Trophoblast cell (in vitro differentiated cells and primary cell): ENCODE data around the gene P2RX6.

Source experiments
- DNase-seq, 2 donors: peaks; one replicate each; pipeline ENCODE4 v3.0.0-alpha.2; 2016
- H2AFZ ChIP-seq: 2 replicates; pipeline ENCODE4 v1.6.1; 2013; ENCODE audit warnings: low read length, moderate library complexity, mild to moderate bottlenecking; ENCODE audit not compliant: insufficient read depth, poor library complexity
- H2AK5ac ChIP-seq: 2 replicates; pipeline ENCODE4 v1.6.1; 2013; ENCODE audit warnings: mild to moderate bottlenecking, low read length
- H2BK120ac ChIP-seq: 2 replicates; pipeline ENCODE4 v1.6.1; 2013; ENCODE audit warnings: low read length, mild to moderate bottlenecking, moderate library complexity; ENCODE audit not compliant: insufficient read depth, poor library complexity
- H2BK12ac ChIP-seq: 2 replicates; pipeline ENCODE4 v1.6.1; 2013; ENCODE audit warnings: mild to moderate bottlenecking, low read length, moderate library complexity
- H2BK5ac ChIP-seq: 2 replicates; pipeline ENCODE4 v1.6.1; 2013; ENCODE audit warnings: low read length, low read depth, moderate library complexity, mild to moderate bottlenecking; ENCODE audit not compliant: poor library complexity
- H3K14ac ChIP-seq: 2 replicates; pipeline ENCODE4 v1.6.1; 2013; ENCODE audit warnings: mild to moderate bottlenecking, low read length
- H3K18ac ChIP-seq: 2 replicates; pipeline ENCODE4 v1.6.1; 2013; ENCODE audit warnings: mild to moderate bottlenecking, low read length
- H3K23ac ChIP-seq: 2 replicates; pipeline ENCODE4 v1.6.1; 2013; ENCODE audit warnings: low read length
- H3K27ac ChIP-seq: 2 replicates; pipeline ENCODE4 v1.5.1; 2013; ENCODE audit warnings: low read depth, mild to moderate bottlenecking, inconsistent platforms, low read length, moderate library complexity
- H3K27me3 ChIP-seq: 2 replicates; pipeline ENCODE4 v1.6.1; 2013; ENCODE audit warnings: inconsistent platforms, mild to moderate bottlenecking, low read length, moderate library complexity; ENCODE audit not compliant: insufficient read depth
- H3K36me3 ChIP-seq, 2 experiments: 1 replicate in 1 of 2; 2 replicates in 1 of 2; pipeline ENCODE4 v1.6.1; 2013; ENCODE audit warnings: low read length in 2 of 2, mild to moderate bottlenecking in 2 of 2, moderate library complexity in 1 of 2; ENCODE audit not compliant: insufficient read depth in 2 of 2, control insufficient read depth in 1 of 2
- H3K4ac ChIP-seq: 2 replicates; pipeline ENCODE4 v1.6.1; 2013; ENCODE audit warnings: low read depth, mild to moderate bottlenecking, low read length, moderate library complexity
- H3K4me1 ChIP-seq, 2 experiments: 1 replicate in 1 of 2; 2 replicates in 1 of 2; pipeline ENCODE4 v1.6.1; 2013; ENCODE audit warnings: low read length in 2 of 2, mild to moderate bottlenecking in 2 of 2, moderate library complexity in 1 of 2; ENCODE audit not compliant: insufficient read depth in 2 of 2, control insufficient read depth in 1 of 2
- H3K4me2 ChIP-seq: 2 replicates; pipeline ENCODE4 v1.6.1; 2013; ENCODE audit warnings: inconsistent platforms, mild to moderate bottlenecking, low read length, moderate library complexity
- H3K4me3 ChIP-seq: 2 replicates; pipeline ENCODE4 v1.5.1; 2013; ENCODE audit warnings: mild to moderate bottlenecking, low read depth, low read length, inconsistent platforms
- H3K79me1 ChIP-seq: one replicate; pipeline ENCODE4 v1.6.1; 2013; ENCODE audit warnings: low read length
- H3K79me2 ChIP-seq: 2 replicates; pipeline ENCODE4 v1.6.1; 2013; ENCODE audit warnings: low read length, mild to moderate bottlenecking; ENCODE audit not compliant: control insufficient read depth, insufficient read depth, poor library complexity
- H3K9ac ChIP-seq: 2 replicates; pipeline ENCODE4 v1.6.1; 2013; ENCODE audit warnings: mild to moderate bottlenecking, low read length
- H3K9me3 ChIP-seq: 2 replicates; pipeline ENCODE4 v1.6.1; 2013; ENCODE audit warnings: low read depth, mild to moderate bottlenecking, control low read depth, inconsistent platforms, low read length; ENCODE audit not compliant: insufficient read depth
- H4K12ac ChIP-seq: 2 replicates; pipeline ENCODE4 v1.6.1; 2013; ENCODE audit warnings: low read depth, mild to moderate bottlenecking, low read length, moderate library complexity
- H4K8ac ChIP-seq: 2 replicates; pipeline ENCODE4 v1.6.1; 2013; ENCODE audit warnings: low read depth, mild to moderate bottlenecking, low read length, moderate library complexity
- H4K91ac ChIP-seq: one replicate; pipeline ENCODE4 v1.6.1; 2013; ENCODE audit warnings: low read depth, mild to moderate bottlenecking, low read length, moderate library complexity
- WGBS: extraction: QIAGEN DNeasy Blood & Tissue Kit; methylation state at CpG from one replicate; pipeline ENCODE4 v1.1.7; 2013; ENCODE audit warnings: missing lambda C conversion rate; ENCODE audit not compliant: insufficient read length, insufficient coverage; ENCODE audit errors: extremely low coverage; 5-methylcytosine and 5-hydroxymethylcytosine counted together

Gene P2RX6

GRCh38 chr22:20972933-20973577 is 41.9 kb upstream of the P2RX6 start:
- H3K4me3 ChIP-seq = no peak overlapping the region
- H3K79me2 ChIP-seq = no peaks in the 10 kb centered on the region
- H2AFZ ChIP-seq = no peak overlapping the region
- no peak overlapping the region for H3K27ac ChIP-seq
- H3K4me1 ChIP-seq = peaks cover 2 to 3% of the 10 kb centered on the region in 2 experiments
- no peak overlapping the region for H3K14ac ChIP-seq
- H3K9me3 ChIP-seq = peaks cover 11% of the 10 kb centered on the region
- no peak overlapping the region for H2BK120ac ChIP-seq
- H4K91ac ChIP-seq = no peak overlapping the region
- H3K9ac ChIP-seq = no peak overlapping the region
- no peak overlapping the region for H4K8ac ChIP-seq
- no peaks in the 10 kb centered on the region for H3K36me3 ChIP-seq
- no peak overlapping the region for H2BK12ac ChIP-seq
- no peak overlapping the region for H3K4ac ChIP-seq
- DNase-seq = no peak
- no peak overlapping the region for H2AK5ac ChIP-seq
- no peak overlapping the region for H2BK5ac ChIP-seq
- no peak overlapping the region for H3K18ac ChIP-seq
- H3K4me2 ChIP-seq = no peak overlapping the region
- H4K12ac ChIP-seq = no peak overlapping the region
- no peaks in the 10 kb centered on the region for H3K27me3 ChIP-seq
- no peaks in the 10 kb centered on the region for H3K79me1 ChIP-seq
- whole genome bisulfite sequencing = no CpG with 5 or more reads among the region's 21 CpGs
- no peak overlapping the region for H3K23ac ChIP-seq

DNA sequence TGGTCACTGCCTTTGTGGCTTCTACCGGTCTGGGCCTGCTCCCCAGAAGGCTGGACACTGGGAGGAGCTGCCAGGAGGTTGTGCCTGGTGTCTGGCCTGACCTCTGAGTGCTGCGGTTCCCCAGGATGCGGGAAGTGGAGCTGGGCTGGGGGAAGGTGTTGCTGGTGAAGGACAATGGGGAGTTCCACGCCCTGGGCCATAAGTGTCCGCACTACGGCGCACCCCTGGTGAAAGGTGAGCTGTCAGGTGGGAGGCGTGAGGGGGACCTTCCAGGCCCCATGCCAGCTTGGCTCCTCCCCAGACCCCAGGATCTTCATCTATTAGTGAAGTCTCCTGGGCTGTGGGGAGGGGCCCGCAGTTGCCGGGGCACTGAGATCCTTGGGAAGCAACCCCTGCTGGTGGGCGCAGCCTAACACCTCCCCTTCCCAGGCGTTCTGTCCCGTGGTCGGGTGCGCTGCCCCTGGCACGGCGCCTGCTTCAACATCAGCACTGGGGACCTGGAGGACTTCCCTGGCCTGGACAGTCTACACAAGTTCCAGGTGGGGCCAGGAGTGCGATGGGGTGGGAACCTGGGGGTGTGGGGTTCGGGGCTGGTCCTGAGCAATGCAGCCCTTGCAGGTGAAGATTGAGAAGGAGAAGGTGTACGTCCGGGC is 41.2 kb upstream of the P2RX6 start:
- Histone ChIP-seq H2BK12ac (no peak overlapping the region), H3K9me3 (peaks cover 15% of the 10 kb centered on the region), H3K79me2 (no peaks in the 10 kb centered on the region), H2AK5ac (no peak overlapping the region), H2AFZ (peak overlapping the region; percentile 39), H4K91ac (no peak overlapping the region), H3K14ac (no peak overlapping the region), H3K4me3 (no peak overlapping the region), H3K27ac (no peak overlapping the region), H3K4me1 (peaks cover 2 to 3% of the 10 kb centered on the region in 2 experiments), H2BK5ac (no peak overlapping the region), H4K8ac (no peak overlapping the region), H3K9ac (no peak overlapping the region), H3K18ac (no peak overlapping the region), H3K23ac (no peak overlapping the region), H4K12ac (no peak overlapping the region), H3K79me1 (no peaks in the 10 kb centered on the region), H3K4ac (no peak overlapping the region), H3K36me3 (no peaks in the 10 kb centered on the region), H2BK120ac (no peak overlapping the region), H3K4me2 (no peak overlapping the region), H3K27me3 (no peaks in the 10 kb centered on the region)
- no CpG with 5 or more reads among the region's 21 CpGs for WGBS
- DNase-seq = no peak

GRCh38 chr22:20974336-20974955 is 40.5 kb upstream of the P2RX6 start:
- no peak overlapping the region for H2BK120ac ChIP-seq
- H3K14ac ChIP-seq = no peak overlapping the region
- WGBS = no CpG with 5 or more reads among the region's 16 CpGs
- no peaks in the 10 kb centered on the region for H3K36me3 ChIP-seq
- H3K27ac ChIP-seq = no peak overlapping the region
- H3K79me2 ChIP-seq = no peaks in the 10 kb centered on the region
- H3K23ac ChIP-seq = no peak overlapping the region
- peaks cover 3 to 4% of the 10 kb centered on the region in 2 experiments for H3K4me1 ChIP-seq
- H4K91ac ChIP-seq = no peak overlapping the region
- no peak overlapping the region for H3K4ac ChIP-seq
- DNase-seq = no peak
- H3K4me2 ChIP-seq = no peak overlapping the region
- H3K4me3 ChIP-seq = no peak overlapping the region
- H2AK5ac ChIP-seq = no peak overlapping the region
- no peak overlapping the region for H2AFZ ChIP-seq
- H4K12ac ChIP-seq = no peak overlapping the region
- H4K8ac ChIP-seq = no peak overlapping the region
- H2BK12ac ChIP-seq = no peak overlapping the region
- no peaks in the 10 kb centered on the region for H3K27me3 ChIP-seq
- no peak overlapping the region for H3K9ac ChIP-seq
- H3K79me1 ChIP-seq = no peaks in the 10 kb centered on the region
- peaks cover 18% of the 10 kb centered on the region for H3K9me3 ChIP-seq
- no peak overlapping the region for H2BK5ac ChIP-seq
- no peak overlapping the region for H3K18ac ChIP-seq

- peaks cover 18% of the 10 kb centered on the region for H3K9me3 ChIP-seq
- H3K36me3 ChIP-seq = no peaks in the 10 kb centered on the region
- H3K79me2 ChIP-seq = no peaks in the 10 kb centered on the region
Measured at GRCh38 chr22:20975541-20976290, 39.2 kb upstream of the P2RX6 start.

More at GRCh38 chr22:20975541-20976290, 39.2 kb upstream of the P2RX6 start:
- Histone ChIP-seq H3K4ac (no peak overlapping the region), H2BK12ac (no peak overlapping the region), H3K23ac (no peak overlapping the region), H3K4me2 (no peak overlapping the region), H4K12ac (no peak overlapping the region), H3K18ac (no peak overlapping the region), H2AFZ (no peak overlapping the region), H4K8ac (no peak overlapping the region), H2AK5ac (no peak overlapping the region), H2BK5ac (no peak overlapping the region), H3K27ac (no peak overlapping the region), H3K4me1 (peaks cover 7 to 11% of the 10 kb centered on the region in 2 experiments), H4K91ac (no peak overlapping the region), H3K27me3 (no peaks in the 10 kb centered on the region), H3K79me1 (no peaks in the 10 kb centered on the region), H2BK120ac (no peak overlapping the region), H3K4me3 (no peak overlapping the region), H3K14ac (no peak overlapping the region), H3K9ac (no peak overlapping the region)
- no peak for DNase-seq
- no CpG with 5 or more reads among the region's 14 CpGs for WGBS
